ENCODE measurements around the gene RIN3. TPM values are rescaled to one million over a fixed set of nuclear protein-coding genes. Genes with fewer than 3 reads are reported as not detected.

The RIN3 gene
- total RNA-seq, 1 experiment from 2014 or later: 1.5 TPM

GRCh38 chr14:92507174-92507768 lies 6.3 kb upstream of the RIN3 start:
- no peaks in the 10 kb centered on the region for H3K9me3 Mint-ChIP-seq
- H3K4me1 Mint-ChIP-seq: peaks cover 12 to 13% of the 10 kb centered on the region in 2 experiments
- H3K4me3 Mint-ChIP-seq: no peak overlapping the region
- Histone ChIP-seq H3K4ac (ENCODE audit: low read depth, low read length) (no peak overlapping the region), H3K27me3 (ENCODE audit: insufficient read depth, low read length) (no peaks in the 10 kb centered on the region), H2AK5ac (ENCODE audit: insufficient read length, low read length) (no peak overlapping the region), H4K91ac (ENCODE audit: insufficient read length, low read depth, low read length) (no peak overlapping the region), H3K18ac (ENCODE audit: insufficient read length, low read depth, low read length) (no peak overlapping the region), H3K9ac (ENCODE audit: extremely low read depth, insufficient read length, low read length) (no peak overlapping the region), H3K23me2 (ENCODE audit: insufficient read length, low read depth, low read length, poor library complexity, severe bottlenecking) (no peaks in the 10 kb centered on the region), H3K79me2 (ENCODE audit: insufficient read depth, low read length) (no peaks in the 10 kb centered on the region), H3K9me3 (ENCODE audit: control insufficient read depth, low read depth, low read length) (no peaks in the 10 kb centered on the region), H3K4me2 (ENCODE audit: insufficient read depth, insufficient read length, low read length) (no peak overlapping the region), H2BK120ac (ENCODE audit: low read depth, low read length, poor library complexity, severe bottlenecking) (no peak overlapping the region), H3K23ac (ENCODE audit: insufficient read length, low read depth, low read length) (no peak overlapping the region), H4K20me1 (ENCODE audit: control insufficient read depth, insufficient read depth, insufficient read length) (no peaks in the 10 kb centered on the region), H3T11ph (ENCODE audit: low read length) (no peak overlapping the region), H3K4me1 (ENCODE audit: insufficient read depth, low read length) (no peaks in the 10 kb centered on the region), H4K8ac (replicated peaks; ENCODE audit: insufficient read length, low read depth, low read length) (no peak overlapping the region), H2BK12ac (ENCODE audit: insufficient read length, low read depth, low read length) (no peak overlapping the region), H3K56ac (ENCODE audit: insufficient read length, low read depth, low read length) (no peak overlapping the region), H2BK5ac (ENCODE audit: insufficient read length, low read length) (no peak overlapping the region), H3K27ac (ENCODE audit: insufficient read length, low read depth, low read length) (no peak overlapping the region), H2BK15ac (ENCODE audit: low read depth, low read length) (no peak overlapping the region), H2BK20ac (ENCODE audit: low read depth, low read length, poor library complexity, severe bottlenecking) (no peak overlapping the region), H3K14ac (ENCODE audit: insufficient read depth, low read length) (no peak overlapping the region), H4K5ac (ENCODE audit: insufficient read length, low read depth, low read length) (no peak overlapping the region), H2AFZ (ENCODE audit: low read length) (no peak overlapping the region), H3K79me1 (ENCODE audit: insufficient read depth, low read depth, low read length, poor library complexity, severe bottlenecking) (no peaks in the 10 kb centered on the region)
- WGBS (ENCODE audit: extremely low coverage, insufficient read length, low lambda C conversion rate): no CpG with 5 or more reads among the region's 4 CpGs
- H3K27me3 Mint-ChIP-seq (ENCODE audit: low read depth): peaks cover 14% of the 10 kb centered on the region
- TF ChIP-seq CTCF (conservative IDR thresholded peaks at IDR 0.05): no peak
- DNase-seq: no peak
- H3K27ac Mint-ChIP-seq: no peak overlapping the region
- no peaks in the 10 kb centered on the region; a peak in 1 of 7 replicates for H3K36me3 Mint-ChIP-seq (ENCODE audit: insufficient read depth in 1 of 3, low read depth in 3 of 3)
